ENCODE measurements around the gene MC2R.

MC2R gene

DNA sequence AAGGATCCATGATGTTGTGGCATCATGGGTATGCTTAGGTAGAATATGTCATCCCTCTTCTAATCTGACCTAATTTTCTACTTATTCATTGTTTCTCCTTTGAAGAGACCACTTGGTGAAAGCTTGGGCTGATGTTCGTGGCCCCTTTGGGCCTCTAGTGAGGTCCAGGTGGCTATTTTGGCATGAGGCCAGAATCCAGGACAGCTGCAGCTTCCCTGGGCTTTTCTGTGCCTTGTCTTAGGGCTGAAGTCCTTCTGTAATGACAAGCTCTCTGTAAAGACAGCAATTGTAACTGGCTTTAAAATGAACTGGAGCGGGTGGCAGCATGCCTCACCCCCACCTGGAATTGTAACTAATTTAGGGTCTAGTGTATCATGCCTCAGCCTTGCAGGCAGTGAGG lies 15.6 kb upstream of the MC2R start:
- TF ChIP-seq, protein P1, sequence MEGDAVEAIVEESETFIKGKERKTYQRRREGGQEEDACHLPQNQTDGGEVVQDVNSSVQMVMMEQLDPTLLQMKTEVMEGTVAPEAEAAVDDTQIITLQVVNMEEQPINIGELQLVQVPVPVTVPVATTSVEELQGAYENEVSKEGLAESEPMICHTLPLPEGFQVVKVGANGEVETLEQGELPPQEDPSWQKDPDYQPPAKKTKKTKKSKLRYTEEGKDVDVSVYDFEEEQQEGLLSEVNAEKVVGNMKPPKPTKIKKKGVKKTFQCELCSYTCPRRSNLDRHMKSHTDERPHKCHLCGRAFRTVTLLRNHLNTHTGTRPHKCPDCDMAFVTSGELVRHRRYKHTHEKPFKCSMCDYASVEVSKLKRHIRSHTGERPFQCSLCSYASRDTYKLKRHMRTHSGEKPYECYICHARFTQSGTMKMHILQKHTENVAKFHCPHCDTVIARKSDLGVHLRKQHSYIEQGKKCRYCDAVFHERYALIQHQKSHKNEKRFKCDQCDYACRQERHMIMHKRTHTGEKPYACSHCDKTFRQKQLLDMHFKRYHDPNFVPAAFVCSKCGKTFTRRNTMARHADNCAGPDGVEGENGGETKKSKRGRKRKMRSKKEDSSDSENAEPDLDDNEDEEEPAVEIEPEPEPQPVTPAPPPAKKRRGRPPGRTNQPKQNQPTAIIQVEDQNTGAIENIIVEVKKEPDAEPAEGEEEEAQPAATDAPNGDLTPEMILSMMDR (conservative IDR thresholded peaks at IDR 0.05): no peak
- no peak overlapping the region for H3K27ac ChIP-seq

DNA sequence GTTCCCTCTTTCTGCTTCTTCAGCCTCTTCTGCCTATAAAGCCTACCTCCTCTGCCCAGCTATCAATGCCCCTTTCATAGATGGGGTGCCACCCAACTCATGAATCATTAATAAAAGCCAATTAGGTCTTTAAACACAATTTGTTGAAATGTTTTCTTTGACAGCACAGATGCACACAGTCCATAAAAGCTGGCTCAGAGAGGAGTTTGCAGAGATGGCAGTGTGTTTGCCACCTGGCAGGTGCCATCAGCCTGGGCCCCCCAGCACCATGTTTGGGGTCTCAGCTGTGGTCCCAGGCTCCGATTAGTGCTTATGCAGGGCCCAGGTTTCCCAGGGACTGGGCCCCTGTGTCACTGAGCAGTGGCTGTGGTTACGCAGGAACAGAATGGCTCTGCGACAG lies 7.9 kb upstream of the MC2R start:
- H3K27ac ChIP-seq: no peak overlapping the region
- TF ChIP-seq, protein P1 (conservative IDR thresholded peaks at IDR 0.05): no peak

DNA sequence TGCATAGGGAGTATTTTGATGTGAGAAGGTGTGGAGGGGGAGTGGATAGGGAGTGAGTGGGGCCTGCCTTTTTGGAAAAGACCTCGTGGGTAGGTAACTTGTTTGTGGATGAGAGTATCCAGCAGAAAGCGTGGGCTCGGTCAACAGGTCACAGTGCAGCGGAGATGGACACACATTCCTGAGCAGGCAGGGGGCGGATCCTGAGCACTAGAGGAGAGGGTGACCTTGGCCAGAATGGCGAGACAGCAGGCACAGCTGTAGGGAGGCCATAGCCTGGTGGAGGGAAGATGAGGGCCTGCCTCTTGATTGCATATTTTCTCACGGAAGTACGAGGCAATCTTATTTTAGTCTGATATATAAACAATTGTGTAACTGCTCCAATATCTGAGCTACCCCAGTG lies 3.6 kb upstream of the MC2R start:
- TF ChIP-seq, protein P1 (conservative IDR thresholded peaks at IDR 0.05): no peak

DNA sequence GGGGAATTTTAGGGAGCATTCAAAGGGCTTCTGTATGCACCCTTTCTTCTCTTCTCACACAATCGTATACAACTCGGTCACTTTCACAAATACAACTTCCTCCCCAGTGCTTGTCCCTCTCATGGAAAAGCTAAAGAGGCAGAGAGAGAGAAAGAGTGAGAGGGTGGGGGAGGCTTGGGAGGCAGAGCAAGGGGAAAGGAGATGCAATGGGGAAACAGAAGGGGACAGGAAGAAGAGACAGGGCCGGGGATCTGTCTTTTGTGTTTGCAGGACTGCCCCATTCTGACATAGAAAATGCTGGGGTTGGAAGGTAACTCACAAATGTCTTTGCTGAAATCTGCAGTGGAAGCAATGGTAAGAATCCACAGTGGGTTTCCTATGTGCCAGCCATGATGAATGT lies 2.1 kb upstream of the MC2R start:
- TF ChIP-seq, protein P1 (conservative IDR thresholded peaks at IDR 0.05): no peak
- H3K27ac ChIP-seq: no peak overlapping the region

More for the DNA sequence above, 3.6 kb upstream of the MC2R start:
- no peak overlapping the region for H3K27ac ChIP-seq

DNA sequence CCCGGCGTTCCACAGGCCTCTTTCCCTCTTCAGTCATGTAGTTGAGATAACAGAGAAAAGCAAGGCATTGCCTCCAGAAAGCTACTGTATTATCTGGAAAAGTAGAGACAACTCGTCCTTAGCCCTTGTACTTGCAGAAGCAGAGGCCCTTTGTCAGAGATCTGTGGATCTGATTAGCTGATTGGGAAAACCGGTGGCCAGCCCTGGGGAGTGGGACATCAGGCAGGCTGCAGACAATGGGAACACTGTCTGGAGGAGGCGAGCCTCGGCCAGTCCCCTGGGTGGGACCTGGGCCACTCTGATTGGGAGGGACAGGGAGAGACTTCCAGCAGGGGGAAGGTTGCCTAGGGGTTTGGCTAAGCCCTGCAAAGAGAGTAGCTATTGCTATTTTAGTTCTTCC lies 1.2 kb upstream of the MC2R start:
- no peak overlapping the region for H3K27ac ChIP-seq
- TF ChIP-seq, protein P1 (conservative IDR thresholded peaks at IDR 0.05): no peak

DNA sequence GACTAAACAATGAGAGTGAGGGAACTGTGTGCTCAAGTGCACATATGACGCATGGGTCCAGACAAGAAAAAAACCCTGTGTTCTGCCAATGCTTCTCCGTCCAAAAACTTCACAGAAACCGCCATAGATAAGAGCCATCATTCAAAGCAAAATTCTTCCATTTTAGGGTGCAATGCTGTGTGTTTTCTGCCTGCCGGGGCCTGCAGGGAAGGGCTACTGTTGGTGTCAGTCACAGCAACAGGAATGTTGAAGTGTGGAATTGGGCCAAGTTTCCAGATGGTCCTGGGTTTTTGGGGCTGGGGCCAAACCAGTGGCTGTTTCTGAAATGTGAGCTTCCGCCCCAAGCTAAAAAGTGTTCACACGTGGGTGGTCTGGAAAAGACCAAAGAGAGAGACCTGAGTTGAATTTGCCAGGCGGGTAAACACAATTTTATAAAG lies 677 bp upstream of the MC2R start:
- H3K27ac ChIP-seq: no peak overlapping the region
- TF ChIP-seq, protein P1 (conservative IDR thresholded peaks at IDR 0.05): no peak

DNA sequence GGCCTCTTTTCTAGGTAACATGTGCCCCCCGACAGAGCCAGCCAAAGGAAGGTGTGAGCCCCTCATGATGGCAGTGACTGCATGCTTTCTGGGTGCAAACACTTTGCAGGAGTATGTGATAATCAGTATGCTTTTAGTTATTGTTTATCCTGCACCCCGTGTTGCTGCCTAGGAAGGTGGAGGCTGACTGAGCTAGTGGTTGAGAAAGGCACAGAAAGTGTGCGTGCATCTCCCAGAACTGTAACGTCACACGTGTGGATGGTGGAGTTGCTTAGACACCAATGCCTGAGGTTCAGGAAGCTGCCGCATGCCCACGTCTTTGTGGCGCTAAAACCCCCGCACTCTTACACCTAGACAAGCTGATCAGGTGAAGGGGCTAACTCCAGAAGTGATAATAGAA lies 580 bp downstream of the MC2R start:
- no peak overlapping the region for H3K27ac ChIP-seq
- TF ChIP-seq, protein P1 (conservative IDR thresholded peaks at IDR 0.05): no peak

DNA sequence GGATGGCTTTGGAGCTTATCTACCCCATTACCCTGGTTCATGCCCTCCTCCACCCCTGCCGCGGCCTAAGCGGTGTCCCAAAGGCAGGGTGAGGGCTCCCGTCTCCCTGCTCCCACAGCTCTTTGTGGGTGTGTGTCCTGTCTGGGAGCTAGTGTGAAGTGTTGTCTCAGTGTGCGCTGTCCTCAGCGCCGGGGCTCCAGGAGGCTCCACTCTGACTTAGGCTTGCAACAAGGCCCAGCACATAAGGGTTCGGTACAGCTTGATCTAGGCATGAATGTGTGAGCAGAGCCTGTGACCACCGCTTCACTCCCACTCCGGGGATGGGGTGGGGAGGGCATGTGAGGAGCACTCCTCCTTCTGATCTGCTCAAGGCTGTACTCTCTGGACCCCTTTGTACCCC lies 1.2 kb downstream of the MC2R start:
- no peak overlapping the region for H3K27ac ChIP-seq
- TF ChIP-seq, protein P1 (conservative IDR thresholded peaks at IDR 0.05): no peak
